Measurements from ENCODE around the gene MTHFD1L. TPM values are rescaled to one million over a fixed set of nuclear protein-coding genes. Genes with fewer than 3 reads are reported as not detected.

MTHFD1L gene
- polyA plus RNA-seq, 4 donors = 17.0 to 18.1 (median 17.4) TPM

GRCh38 chr6:150897400-150897943, 32.0 kb downstream of the MTHFD1L start:
- no peak for DNase-seq (ENCODE audit: low read depth in 4 of 4, low spot score in 2 of 4)

DNA sequence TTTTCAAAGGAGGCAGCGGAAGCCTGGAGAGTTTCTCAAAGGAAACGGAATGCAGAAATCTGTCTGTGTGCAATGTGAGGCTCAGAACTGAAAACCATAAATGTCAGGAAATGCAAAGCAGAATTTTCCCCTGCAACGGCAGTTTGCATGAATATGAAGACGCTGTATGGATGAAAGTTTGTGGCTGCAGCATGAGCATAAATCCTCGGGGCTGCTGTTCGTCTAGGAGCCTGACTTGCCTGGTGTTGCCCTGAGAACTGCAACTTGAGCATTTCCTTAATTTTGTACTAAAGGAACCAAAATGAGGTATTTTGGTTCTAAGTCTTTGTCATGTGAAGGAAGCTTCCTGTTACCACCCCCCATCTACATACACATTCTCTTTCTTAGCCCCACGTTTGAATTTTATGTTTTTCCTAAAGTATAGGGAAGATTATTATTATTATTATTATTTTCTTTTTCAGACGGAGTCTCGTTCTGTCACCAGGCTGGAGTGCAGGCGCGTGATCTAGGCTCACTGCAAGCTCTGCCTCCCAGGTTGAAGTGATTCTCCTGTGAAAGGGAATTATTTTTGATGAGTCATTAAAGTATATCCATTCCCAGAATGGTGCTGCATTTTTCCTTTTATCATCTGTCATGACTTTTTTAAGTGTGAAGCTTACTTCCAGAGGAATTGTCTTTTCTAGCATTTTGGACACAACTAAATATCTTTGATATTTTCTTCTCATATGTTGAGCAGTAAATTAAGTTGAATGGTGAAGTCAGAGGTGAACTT, 33.1 kb downstream of the MTHFD1L start:
- no peak for DNase-seq (ENCODE audit: low read depth in 4 of 4, low spot score in 2 of 4)

- no peak for DNase-seq (ENCODE audit: low read depth in 4 of 4, low spot score in 2 of 4)
Measured at GRCh38 chr6:150899231-150899630, 33.7 kb downstream of the MTHFD1L start.

GRCh38 chr6:150900049-150900448, 34.5 kb downstream of the MTHFD1L start:
- no peak for DNase-seq (ENCODE audit: low read depth in 4 of 4, low spot score in 2 of 4)

DNA sequence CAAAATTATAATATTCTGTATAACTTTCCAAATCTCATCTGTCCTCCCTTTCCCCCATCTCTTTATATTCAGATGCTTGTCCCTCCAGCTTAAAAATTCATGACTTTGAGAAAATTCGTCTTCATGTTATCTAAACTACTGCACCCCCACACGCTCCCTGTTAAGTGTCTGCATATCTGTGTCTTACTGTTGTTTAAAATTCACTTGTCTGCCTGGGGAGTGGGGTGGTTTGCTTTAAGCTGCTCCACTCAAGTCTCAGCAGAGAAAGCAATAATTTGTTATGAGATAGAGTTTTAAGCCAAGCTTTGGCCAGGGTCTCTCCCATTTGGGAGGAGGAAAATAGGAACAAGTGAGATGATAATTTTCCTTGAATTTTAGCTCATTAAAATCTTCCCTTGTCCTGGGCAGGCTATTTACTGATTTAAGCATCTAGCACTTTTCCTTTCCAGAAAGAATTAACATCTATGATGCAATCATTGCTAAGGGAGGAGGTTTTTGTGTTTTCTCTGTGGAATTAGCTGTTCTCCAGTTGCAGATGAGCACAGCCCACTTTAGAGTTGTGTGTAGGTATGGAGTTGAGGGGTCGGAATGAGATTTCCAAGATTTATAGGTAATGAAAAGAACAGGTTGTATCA, 36.8 kb downstream of the MTHFD1L start:
- DNase-seq (ENCODE audit: low read depth in 4 of 4, low spot score in 2 of 4) = no peak

DNA sequence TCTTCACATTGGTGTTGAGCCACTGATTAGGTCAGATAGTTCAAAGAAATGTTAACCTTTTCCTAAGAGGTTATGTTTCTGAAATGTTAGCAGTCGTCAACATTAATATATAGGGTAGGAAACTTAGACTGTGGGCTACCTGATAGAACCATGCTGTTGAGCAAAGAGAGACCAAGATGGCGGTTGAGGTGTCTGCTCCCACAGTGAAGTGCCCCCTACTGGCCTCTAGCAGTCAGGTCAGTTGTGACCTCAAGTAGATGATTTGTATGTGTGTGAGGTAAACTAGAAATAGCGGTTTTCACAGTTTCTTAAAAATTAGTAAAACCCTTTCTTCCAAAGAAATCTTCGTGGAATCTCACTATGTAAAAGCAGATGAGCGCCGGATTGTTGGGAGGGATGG, 40.3 kb downstream of the MTHFD1L start:
- no peak for DNase-seq (ENCODE audit: low read depth in 4 of 4, low spot score in 2 of 4)

DNA sequence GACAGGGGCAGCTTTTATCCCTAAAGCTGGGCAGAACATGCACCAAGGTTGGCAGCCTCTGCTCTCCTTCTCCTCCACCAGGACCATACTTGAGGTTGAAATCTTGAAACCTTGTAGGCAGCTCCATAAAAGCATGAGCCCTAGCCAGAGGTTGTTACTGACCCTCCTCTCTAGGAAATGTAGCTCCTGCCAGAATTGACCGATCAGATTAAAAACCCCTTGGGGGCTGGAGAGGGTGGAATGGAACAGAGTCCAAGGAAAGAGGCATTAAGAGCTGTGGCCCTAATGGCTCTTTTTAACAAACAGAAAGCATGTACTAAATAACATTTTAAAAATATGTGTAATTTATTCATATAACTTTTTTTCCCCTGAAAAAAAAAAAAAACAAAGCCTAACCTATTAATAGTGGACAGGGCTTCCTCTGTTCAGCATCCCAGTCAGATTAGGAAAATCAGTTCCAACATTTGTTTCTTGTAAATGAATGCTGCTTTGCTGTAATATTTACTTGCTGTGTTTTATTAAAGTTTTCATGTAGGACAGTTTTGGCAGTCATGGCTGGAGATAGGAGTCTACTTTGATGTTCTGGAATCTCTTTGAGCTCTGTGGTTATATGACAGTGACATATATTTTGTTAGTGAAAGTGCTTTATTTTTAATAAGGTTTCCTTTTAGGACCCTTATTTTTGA, 41.3 kb downstream of the MTHFD1L start:
- DNase-seq (ENCODE audit: low read depth in 4 of 4, low spot score in 2 of 4) = no peak

GRCh38 chr6:150907383-150907782, 41.9 kb downstream of the MTHFD1L start:
- DNase-seq (ENCODE audit: low read depth in 4 of 4, low spot score in 2 of 4) = no peak

- no peak for DNase-seq (ENCODE audit: low read depth in 4 of 4, low spot score in 2 of 4)
Measured at GRCh38 chr6:150908901-150909300, 43.4 kb downstream of the MTHFD1L start.

DNA sequence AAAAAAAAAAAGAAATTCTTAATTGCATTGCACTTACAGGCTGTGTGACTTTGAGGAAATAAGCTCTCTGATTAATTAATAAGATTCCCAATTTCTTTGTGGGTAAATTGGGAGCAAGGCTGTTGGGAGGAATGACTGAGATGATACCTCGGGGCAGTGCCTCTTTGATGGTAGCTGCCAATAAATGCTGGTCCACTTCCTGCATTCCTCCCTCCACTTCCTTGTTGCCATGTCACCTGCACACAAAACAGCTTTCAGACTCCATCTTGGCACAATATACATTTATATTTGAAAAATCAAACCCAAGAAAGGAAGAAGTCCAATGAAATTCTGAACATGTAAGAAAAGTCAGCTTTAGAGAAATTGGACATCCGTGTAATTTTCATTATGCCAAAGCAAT, 45.1 kb downstream of the MTHFD1L start:
- DNase-seq (ENCODE audit: low read depth in 4 of 4, low spot score in 2 of 4) = no peak

DNA sequence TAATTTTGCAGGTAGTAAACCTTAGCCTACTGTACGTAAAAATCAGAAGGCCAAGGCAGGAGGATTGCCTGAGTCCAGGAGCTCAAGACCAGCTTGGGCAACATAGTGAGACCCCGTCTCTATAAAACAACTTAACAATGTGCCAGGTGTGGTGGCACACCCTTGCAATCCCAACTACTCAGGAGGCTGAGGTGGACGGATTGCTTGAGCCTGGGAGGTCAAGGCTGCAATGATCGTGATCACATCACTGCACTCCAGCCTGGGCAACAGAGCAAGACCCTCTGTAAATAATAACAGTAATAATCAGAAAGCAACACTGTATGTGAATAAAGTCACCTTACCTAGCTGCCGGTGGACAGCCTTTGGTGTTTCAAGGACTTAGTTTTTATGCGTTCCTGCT, 48.9 kb downstream of the MTHFD1L start:
- DNase-seq (ENCODE audit: low read depth in 4 of 4, low spot score in 2 of 4) = no peak

DNA sequence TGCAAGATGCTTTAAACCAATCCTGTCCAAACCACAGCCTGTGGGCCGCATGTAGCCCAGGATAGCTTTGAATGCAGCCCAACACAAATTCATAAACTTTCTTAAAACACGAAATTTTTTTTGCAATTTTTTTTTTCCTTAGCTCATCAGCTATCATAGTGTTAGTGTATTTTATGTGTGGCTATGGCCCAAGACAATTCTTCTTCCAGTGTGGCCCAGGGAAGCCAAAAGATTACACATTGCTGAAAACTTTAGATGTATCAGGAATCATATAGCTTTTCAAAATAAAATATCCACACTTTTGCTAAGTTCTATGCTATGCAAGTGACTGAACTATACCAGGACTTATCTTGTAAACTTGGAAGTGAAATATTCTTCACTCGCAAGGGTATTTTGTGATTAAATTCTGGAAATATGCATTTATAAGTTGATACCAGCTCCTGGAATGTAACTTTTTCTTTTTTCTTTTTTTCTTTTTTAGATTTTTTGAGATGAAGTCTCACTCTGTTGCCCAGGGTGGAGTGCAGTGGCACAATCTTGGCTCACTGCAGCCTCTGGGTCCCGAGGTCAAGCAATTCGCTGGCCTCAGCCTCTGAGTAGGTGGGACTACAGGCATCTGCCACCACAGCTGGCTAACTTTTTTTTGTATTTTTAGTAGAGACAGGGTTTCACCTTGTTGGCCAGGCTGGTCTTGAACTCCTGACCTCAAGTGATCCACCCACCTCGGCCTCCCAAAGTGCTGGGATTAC, 49.8 kb downstream of the MTHFD1L start:
- no peak for DNase-seq (ENCODE audit: low read depth in 4 of 4, low spot score in 2 of 4)

DNA sequence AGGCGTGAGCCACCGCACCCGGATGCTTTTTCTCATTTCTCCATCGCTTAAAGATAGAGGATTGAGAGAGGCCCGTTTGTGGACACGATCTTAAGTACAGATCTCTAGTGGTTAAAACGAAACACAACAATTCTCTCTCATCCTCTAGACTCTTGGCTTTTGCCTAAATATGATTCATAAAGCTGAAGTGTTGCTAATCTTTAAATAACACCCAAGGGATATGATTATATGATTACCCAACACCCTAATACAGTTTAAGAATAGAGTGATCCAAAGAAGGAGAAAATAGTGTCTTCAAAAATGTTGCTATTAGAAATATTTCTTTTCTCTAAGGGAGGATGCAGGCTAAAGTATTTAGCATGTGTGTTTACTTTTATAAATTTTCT, 50.4 kb downstream of the MTHFD1L start:
- no peak for DNase-seq (ENCODE audit: low read depth in 4 of 4, low spot score in 2 of 4)

- no peak for DNase-seq (ENCODE audit: low read depth in 4 of 4, low spot score in 2 of 4)
Measured at GRCh38 chr6:150919938-150920337, 54.4 kb downstream of the MTHFD1L start.

DNA sequence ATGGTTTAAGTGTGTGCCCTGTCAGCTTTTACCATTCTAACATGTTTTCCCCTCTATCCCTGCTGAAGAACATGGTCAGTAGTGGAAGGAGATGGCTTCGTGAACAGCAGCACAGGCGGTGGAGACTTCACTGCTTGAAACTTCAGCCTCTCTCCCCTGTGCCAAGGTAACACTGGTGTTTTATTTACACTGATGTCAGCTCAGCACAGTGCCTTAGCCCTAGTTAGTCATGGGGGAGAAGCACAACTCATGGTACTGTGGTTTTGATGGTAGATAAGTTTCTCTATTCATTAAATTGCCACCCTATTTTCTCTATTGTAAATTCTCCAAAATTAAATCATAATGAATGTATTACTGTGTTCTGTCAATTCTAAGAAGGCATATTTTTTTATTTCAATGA, 56.6 kb downstream of the MTHFD1L start:
- no peak for DNase-seq (ENCODE audit: low read depth in 4 of 4, low spot score in 2 of 4)

- no peak for DNase-seq (ENCODE audit: low read depth in 4 of 4, low spot score in 2 of 4)
Measured at GRCh38 chr6:150924808-150925589, 59.5 kb downstream of the MTHFD1L start.

- DNase-seq (ENCODE audit: low read depth in 4 of 4, low spot score in 2 of 4) = no peak
Measured at GRCh38 chr6:150925590-150925928, 60.1 kb downstream of the MTHFD1L start.

GRCh38 chr6:150925976-150926375, 60.5 kb downstream of the MTHFD1L start:
- DNase-seq (ENCODE audit: low read depth in 4 of 4, low spot score in 2 of 4) = no peak

DNA sequence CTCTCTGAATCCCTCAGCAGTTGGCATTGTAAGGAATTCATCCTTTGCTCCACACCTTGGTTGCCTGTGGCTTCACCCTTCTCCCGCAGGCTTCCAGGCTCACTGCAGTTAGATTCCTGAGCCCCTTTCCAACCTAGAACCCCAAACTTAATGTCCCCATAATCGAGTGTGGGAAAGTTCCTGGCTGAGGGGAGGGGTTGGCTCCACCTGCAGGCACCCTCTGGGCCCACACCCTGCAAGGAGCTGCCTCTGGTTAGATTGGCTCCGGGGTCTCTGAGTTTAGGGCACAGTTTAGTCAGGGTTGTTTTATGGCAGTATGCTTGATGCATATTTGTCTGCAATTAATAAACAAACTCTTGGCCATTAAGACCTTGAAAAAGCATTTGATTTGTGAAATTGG, 63.4 kb downstream of the MTHFD1L start:
- DNase-seq (ENCODE audit: low read depth in 4 of 4, low spot score in 2 of 4) = no peak

DNA sequence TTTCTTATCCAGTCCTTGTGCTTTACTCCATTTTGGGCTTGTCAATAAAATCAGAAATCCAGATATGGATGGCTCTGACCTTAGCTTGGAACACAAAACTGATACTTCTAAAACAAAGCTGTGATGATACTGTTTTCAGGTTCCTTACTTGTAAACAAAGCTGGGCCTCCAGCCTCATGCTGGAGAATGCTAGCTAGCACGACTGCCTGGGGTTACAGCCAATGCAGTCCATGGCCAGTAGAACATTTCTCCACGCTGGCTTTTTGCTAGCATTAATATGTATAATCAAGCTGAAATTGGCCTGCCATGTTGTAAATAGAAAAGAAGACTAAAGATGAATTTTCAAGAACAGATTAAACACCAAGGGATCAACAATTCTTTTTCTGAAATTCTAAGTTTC, 63.9 kb downstream of the MTHFD1L start:
- DNase-seq (ENCODE audit: low read depth in 4 of 4, low spot score in 2 of 4) = no peak

All from left renal cortex interstitium (tissue), 4 donors.